ENCODE data around the gene ZBP1. TPM values are rescaled to one million over a fixed set of nuclear protein-coding genes. Genes with fewer than 3 reads are reported as not detected.

Gene ZBP1
- total RNA-seq, 2 donors from 2014 or later = 0.70 to 1.6 TPM

DNA sequence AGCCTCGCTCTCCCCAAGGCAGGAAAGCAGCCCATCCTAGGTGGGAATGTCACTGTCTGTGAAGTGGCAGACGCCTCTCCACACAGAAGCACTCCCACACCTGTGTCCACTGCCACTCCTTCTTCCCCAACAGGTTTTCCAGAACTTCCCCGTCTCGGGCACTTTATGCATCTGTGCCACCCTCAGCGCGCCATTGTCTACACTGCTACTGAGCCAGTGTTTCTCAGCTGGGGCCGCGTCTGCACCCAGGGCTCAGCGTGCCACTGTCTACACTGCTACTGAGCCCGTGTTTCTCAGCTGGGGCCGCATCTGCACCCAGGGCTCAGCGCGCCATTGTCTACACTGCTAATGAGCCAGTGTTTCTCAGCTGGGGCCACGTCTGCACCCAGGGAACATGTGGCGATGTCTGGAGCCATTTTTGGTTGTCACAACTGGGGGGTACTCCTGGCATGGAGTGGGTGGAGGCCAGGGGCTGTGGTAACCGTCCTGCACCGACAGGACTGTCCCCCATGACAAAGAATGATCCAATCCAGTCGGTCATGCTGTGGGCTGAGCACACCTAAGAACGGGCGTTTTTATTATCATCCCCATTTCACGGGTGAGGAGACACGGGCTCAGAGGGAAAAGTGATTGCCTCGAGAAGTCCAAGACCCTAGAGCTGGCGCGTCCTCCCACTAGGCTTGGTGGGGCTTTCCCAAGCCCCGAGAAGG lies 41.7 kb upstream of the ZBP1 start:
- ATAC-seq (replicated peaks in 1 of 2) = no peak
- DNase-seq = no peak
- Mint-ChIP-seq H3K4me1 (ENCODE audit: low read depth) (peaks cover 10% of the 10 kb centered on the region), H3K27me3 (ENCODE audit: low read depth) (no peaks in the 10 kb centered on the region), H3K4me3 (no peak overlapping the region), H3K36me3 (ENCODE audit: insufficient read depth in 2 of 2) (no peaks in the 10 kb centered on the region), H3K9me3 (peaks cover 0 to 2% of the 10 kb centered on the region in 2 donors), H3K27ac (no peak overlapping the region)

- DNase-seq (no peak), ATAC-seq (replicated peaks in 1 of 2) (no peak)
- Mint-ChIP-seq H3K4me1 (ENCODE audit: low read depth) (peaks cover 10% of the 10 kb centered on the region), H3K36me3 (ENCODE audit: insufficient read depth in 2 of 2) (no peaks in the 10 kb centered on the region), H3K4me3 (no peak overlapping the region), H3K27ac (no peak overlapping the region), H3K9me3 (peaks cover 0 to 2% of the 10 kb centered on the region in 2 donors), H3K27me3 (ENCODE audit: low read depth) (no peaks in the 10 kb centered on the region)
Measured at GRCh38 chr20:57660922-57661745, 40.9 kb upstream of the ZBP1 start.

GRCh38 chr20:57660181-57660921 lies 40.1 kb upstream of the ZBP1 start:
- Mint-ChIP-seq H3K27me3 (ENCODE audit: low read depth) (no peaks in the 10 kb centered on the region), H3K36me3 (ENCODE audit: insufficient read depth in 2 of 2) (no peaks in the 10 kb centered on the region), H3K9me3 (peaks cover 0 to 2% of the 10 kb centered on the region in 2 donors), H3K27ac (no peak overlapping the region), H3K4me1 (ENCODE audit: low read depth) (peaks cover 10% of the 10 kb centered on the region), H3K4me3 (no peak overlapping the region)
- no peak for DNase-seq
- ATAC-seq (replicated peaks in 1 of 2) = no peak

DNA sequence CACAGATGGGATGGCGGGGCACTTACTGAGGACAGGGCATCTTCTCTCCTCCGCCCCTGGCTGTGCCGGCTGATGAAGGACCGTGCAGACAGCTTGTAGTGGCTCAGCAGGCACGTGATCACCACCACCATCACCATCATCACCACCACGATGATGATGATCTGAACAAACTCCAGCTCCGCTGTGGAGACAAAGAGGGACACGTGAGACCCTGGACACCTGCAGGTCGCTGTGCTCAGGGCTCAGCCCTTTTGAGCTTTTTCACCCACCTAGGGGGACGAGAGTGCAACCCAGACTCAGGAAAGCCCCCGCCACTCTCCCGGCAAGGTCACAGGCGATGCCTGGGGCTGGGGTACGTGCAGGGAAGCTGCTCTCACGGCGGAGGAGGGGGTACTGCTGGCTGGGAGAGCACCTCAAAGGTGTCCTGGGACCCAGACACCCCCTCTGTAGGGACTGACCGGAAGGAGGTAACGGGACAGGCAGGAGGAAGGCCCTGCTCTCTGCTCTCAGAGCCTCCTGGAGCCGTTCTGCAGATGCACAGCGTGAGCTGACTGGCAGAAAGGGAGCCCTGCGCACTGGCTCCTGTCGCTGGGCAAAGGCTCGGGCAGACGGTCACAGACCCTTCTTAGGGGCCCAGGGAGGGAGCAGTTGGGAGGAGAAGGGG lies 39.4 kb upstream of the ZBP1 start:
- Mint-ChIP-seq H3K4me3 (no peak overlapping the region), H3K27me3 (ENCODE audit: low read depth) (no peaks in the 10 kb centered on the region), H3K36me3 (ENCODE audit: insufficient read depth in 2 of 2) (no peaks in the 10 kb centered on the region), H3K27ac (no peak overlapping the region), H3K9me3 (peaks cover 0 to 2% of the 10 kb centered on the region in 2 donors), H3K4me1 (ENCODE audit: low read depth) (peaks cover 11% of the 10 kb centered on the region)
- no peak for DNase-seq
- no peak for ATAC-seq (replicated peaks in 1 of 2)

GRCh38 chr20:57658833-57659516 lies 38.7 kb upstream of the ZBP1 start:
- H3K4me1 Mint-ChIP-seq (ENCODE audit: low read depth) = peaks cover 17% of the 10 kb centered on the region
- no peaks in the 10 kb centered on the region for H3K27me3 Mint-ChIP-seq (ENCODE audit: low read depth)
- DNase-seq = no peak
- H3K9me3 Mint-ChIP-seq = peaks cover 0 to 2% of the 10 kb centered on the region in 2 donors
- H3K36me3 Mint-ChIP-seq (ENCODE audit: insufficient read depth in 2 of 2) = no peaks in the 10 kb centered on the region
- no peak overlapping the region for H3K4me3 Mint-ChIP-seq
- H3K27ac Mint-ChIP-seq = no peak overlapping the region
- ATAC-seq (replicated peaks in 1 of 2) = no peak

DNA sequence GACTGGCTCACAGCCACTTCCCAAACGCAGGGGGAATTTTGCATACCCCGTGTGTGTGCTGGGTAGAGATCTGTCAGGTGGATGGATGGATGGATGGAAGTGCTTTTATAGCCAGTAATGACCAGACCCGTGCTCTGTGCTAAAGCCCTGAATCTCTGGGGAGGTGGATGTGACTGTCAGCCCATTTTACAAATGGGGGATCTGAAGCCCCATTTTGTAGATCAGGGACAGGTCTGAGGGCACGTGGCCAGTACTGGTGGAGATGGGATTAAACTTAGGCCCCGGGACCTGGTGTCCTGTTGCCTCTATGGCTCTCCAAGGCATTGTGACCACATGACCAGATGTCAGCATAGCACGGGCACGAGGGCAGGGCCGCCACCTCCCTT lies 38.2 kb upstream of the ZBP1 start:
- no peaks in the 10 kb centered on the region for H3K36me3 Mint-ChIP-seq (ENCODE audit: insufficient read depth in 2 of 2)
- no peaks in the 10 kb centered on the region for H3K27me3 Mint-ChIP-seq (ENCODE audit: low read depth)
- peaks cover 17% of the 10 kb centered on the region for H3K4me1 Mint-ChIP-seq (ENCODE audit: low read depth)
- H3K27ac Mint-ChIP-seq = no peak overlapping the region
- ATAC-seq (replicated peaks in 1 of 2) = no peak
- no peak overlapping the region for H3K4me3 Mint-ChIP-seq
- no peak for DNase-seq
- H3K9me3 Mint-ChIP-seq = peaks cover 0 to 2% of the 10 kb centered on the region in 2 donors

- peak; percentile 64 to 65 for ATAC-seq (replicated peaks in 1 of 2)
- Mint-ChIP-seq H3K36me3 (ENCODE audit: insufficient read depth in 2 of 2) (no peaks in the 10 kb centered on the region), H3K4me1 (ENCODE audit: low read depth) (peaks cover 17% of the 10 kb centered on the region), H3K27ac (peak overlapping the region; percentile 22), H3K9me3 (peaks cover 0 to 2% of the 10 kb centered on the region in 2 donors), H3K4me3 (peak overlapping the region in 1 of 2 donors; percentile 17), H3K27me3 (ENCODE audit: low read depth) (no peaks in the 10 kb centered on the region)
- peak; percentile 19 to 36 for DNase-seq
Measured at GRCh38 chr20:57657535-57658446, 37.6 kb upstream of the ZBP1 start.

GRCh38 chr20:57656821-57657534 lies 36.8 kb upstream of the ZBP1 start:
- no peaks in the 10 kb centered on the region for H3K36me3 Mint-ChIP-seq (ENCODE audit: insufficient read depth in 2 of 2)
- peaks cover 0 to 2% of the 10 kb centered on the region in 2 donors for H3K9me3 Mint-ChIP-seq
- DNase-seq = no peak
- H3K4me3 Mint-ChIP-seq = no peak overlapping the region
- H3K27ac Mint-ChIP-seq = no peak overlapping the region
- no peaks in the 10 kb centered on the region for H3K27me3 Mint-ChIP-seq (ENCODE audit: low read depth)
- H3K4me1 Mint-ChIP-seq (ENCODE audit: low read depth) = peaks cover 17% of the 10 kb centered on the region
- no peak for ATAC-seq (replicated peaks in 1 of 2)

DNA sequence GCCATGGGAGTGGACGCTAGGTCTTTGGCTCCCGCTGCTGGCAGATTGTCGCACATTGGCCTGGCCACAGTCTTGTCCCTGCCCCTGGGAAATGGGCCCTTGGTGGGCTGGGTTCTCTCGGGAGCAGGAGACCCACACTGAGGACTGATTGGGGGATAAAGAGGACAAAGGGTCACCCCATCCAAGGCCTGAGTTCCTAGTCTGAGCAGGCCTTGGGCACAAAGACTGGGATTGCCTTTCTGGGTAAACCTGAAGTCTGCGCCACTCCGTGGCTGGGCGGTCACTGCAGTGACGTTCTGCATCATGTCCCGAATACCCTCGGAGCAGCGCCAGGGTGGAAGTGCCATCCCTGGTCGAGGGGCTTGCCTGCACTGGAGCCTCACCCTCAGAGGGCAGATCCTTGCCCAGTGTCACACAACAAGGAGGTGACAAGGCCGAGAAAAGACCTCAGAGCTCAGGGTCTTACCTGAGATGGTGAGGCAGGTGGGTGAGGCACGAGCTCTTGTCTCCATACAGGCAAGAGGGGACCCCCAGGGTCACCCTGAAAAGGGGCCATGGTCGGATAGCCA lies 36.1 kb upstream of the ZBP1 start:
- no peaks in the 10 kb centered on the region for H3K36me3 Mint-ChIP-seq (ENCODE audit: insufficient read depth in 2 of 2)
- peaks cover 17% of the 10 kb centered on the region for H3K4me1 Mint-ChIP-seq (ENCODE audit: low read depth)
- no peak for ATAC-seq (replicated peaks in 1 of 2)
- H3K9me3 Mint-ChIP-seq = peaks cover 0 to 2% of the 10 kb centered on the region in 2 donors
- H3K27me3 Mint-ChIP-seq (ENCODE audit: low read depth) = no peaks in the 10 kb centered on the region
- no peak overlapping the region for H3K27ac Mint-ChIP-seq
- no peak overlapping the region for H3K4me3 Mint-ChIP-seq
- DNase-seq = no peak

- H3K4me3 Mint-ChIP-seq = no peak overlapping the region
- H3K36me3 Mint-ChIP-seq (ENCODE audit: insufficient read depth in 2 of 2) = no peaks in the 10 kb centered on the region
- ATAC-seq (replicated peaks in 1 of 2) = no peak
- no peak for DNase-seq
- H3K4me1 Mint-ChIP-seq (ENCODE audit: low read depth) = peaks cover 17% of the 10 kb centered on the region
- no peaks in the 10 kb centered on the region for H3K27me3 Mint-ChIP-seq (ENCODE audit: low read depth)
- H3K27ac Mint-ChIP-seq = no peak overlapping the region
- peaks cover 0 to 2% of the 10 kb centered on the region in 2 donors for H3K9me3 Mint-ChIP-seq
Measured at GRCh38 chr20:57655809-57656155, 35.6 kb upstream of the ZBP1 start.

Measured in activated T-cell treated with anti-CD3 and anti-CD28 coated beads, Interleukin-2, amount 50 U/mL, for 72 hours (primary cell).